OCI-M1 (cell line): ENCODE data around the gene VPS13D.
A peak's percentile ranks its signal among the peaks of the same experiment; 100 is the strongest.

ENCODE experiments used
- DNase-seq: peaks from one replicate; lab custom pipeline; 2025; lab: John Stamatoyannopoulos, UW

The VPS13D gene

DNA sequence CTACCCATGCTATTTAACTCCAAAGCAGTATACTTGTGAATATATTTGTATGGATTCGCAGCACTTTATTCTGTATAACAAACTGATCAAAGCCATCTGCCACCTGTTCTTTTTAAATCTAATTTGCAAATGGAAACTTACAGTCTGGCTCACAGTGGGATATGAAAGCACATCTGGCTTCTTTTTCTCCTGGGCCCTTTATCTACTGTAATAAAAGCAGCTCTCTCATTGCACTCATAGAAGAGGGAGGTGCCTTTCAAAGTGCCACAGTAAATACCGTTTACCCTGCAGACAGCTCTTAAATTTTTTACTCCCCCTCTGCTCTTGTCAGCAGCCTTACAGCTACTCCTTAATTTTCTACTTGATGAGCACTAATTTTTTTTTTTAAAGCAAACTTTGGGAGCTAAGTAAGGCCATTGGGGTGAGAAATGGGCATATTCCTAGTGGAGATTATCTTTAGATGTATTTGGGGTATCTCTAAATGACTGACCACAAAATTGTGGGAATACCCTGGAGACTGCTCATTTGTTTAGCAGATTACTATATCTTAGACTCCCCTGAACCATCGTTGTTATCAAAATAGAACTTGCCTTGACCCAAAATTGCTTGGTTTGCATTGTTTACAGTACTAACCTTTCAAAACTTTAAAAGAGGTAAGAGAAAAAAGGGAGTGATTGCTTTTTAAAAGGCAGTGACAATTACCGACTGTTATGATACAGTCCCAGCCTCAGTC is 110.1 kb downstream of the VPS13D start:
- DNase-seq = peak; percentile 22

DNA sequence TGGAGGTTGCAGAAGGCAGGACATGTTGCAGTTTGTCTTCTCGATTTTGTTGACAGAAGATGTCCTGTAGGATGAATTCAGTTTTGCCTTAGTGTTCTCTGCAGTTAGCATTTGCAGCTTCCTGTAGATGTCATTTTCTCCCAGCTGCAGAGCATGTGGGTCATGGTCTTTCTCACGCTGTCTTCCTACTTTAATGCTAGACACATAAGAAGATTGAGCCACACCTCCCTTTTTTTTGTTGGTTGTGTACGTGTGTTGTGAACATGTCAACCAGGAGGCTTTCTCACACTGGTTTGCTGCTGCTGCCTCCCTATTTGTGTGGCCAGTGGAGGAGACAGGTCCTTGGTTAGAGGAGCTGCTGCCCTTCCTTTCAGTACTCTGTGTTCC is 110.7 kb downstream of the VPS13D start:
- no peak for DNase-seq

GRCh38 chr1:12341667-12342066 is 111.8 kb downstream of the VPS13D start:
- no peak for DNase-seq

DNA sequence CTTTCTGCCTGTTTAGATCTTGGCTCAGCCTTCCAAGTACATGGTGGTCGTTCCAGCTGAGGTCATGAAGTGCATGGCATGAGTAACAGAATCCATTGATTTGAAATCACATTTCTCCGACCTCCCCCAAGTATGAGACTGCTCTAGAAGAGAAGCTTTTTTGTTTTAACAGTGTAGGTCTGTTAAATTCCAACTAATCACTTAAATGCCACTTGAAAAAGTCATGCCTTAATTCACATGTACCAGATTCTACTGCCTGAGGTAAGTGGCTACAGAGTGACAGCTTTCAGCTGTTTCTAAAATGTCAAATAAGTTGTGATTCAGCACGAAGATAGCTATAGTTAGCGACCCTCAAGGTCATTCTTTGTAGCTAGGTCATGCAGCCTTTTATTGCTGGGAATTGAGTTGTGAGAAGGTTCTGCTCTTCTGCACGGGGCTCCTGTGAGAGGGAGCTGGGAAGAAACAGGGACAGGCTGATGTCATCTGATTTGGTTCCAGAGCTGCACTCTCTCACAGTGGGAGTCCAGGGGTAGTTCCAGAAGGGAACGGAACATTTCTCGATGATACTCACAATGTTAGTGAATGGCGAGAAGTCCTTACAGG is 112.7 kb downstream of the VPS13D start:
- no peak for DNase-seq

GRCh38 chr1:12343823-12344487 is 114.1 kb downstream of the VPS13D start:
- DNase-seq = no peak

DNA sequence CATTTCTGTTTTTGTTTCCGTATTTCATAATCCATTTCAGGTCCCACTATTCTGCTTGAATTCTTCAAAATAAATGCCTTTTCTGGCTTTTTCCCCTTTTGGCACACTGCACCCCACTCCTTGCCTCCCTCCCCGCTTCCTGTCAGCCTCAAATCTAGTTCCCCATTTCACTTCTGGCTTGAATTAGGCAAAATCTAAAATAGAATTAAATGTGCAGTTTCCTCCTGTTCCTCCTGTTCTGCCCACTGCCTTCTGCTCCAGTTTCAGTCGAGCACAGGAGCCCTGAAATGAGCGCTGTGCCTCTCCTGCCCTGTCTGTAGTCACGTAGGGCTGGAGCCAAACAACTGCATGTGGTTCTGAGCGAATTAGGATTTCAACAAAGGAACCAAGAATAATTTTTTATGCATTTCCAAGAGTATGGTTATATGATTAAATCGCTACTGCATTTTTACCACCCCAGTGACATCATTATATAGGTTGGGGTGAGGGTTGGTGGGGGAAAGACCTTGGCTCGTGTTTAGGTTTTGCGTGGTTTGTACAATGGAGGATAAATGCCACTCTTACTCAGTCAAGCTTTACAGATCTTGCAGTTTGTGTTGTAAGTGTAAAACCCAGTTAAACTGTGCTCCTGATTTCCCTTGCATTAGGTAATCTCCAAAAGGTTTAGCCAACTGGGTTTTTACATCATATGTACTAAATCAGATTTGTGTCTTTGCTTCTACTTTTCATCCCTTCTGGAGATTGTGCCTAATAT is 114.9 kb downstream of the VPS13D start:
- peak; percentile 33 for DNase-seq

DNA sequence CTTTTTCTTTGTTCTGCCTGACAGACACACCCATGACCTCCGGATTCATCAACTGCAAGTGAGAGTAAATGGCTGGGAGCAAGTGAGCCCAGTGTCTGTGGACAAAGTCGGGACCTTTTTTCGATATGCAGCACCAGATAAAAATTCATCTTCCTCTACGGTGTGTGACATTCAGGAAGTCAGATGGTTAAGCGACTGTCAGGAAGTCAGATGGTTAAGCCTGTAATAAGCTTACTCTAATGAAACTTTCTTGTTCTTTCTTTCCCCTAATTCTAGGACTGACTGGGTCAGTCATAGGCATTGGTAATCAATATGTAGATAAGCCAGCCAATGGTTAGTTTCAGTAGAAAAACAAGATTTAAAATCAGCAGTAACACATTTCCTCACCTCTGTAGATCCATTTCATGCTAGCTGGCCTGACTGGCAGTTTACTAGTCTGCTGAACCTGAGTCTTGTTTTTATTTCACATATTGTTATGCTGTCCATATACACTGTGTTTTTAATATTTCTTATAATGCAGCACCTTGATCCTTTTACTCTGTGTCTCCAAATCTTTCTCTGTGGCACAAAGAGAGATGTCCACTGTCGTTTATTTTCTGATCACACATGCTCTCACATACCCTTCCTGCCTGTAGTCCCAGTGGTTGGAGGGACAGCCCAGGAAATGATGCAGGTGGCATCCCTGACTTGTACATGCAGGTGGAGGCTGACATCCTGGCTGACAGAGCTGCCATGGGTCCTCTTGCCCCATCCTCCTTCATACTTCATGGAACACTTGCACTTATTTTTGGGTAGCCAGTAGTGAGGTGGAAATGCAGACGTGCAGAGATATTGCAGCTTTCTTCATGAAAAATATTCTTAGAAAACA is 115.8 kb downstream of the VPS13D start:
- DNase-seq = no peak

DNA sequence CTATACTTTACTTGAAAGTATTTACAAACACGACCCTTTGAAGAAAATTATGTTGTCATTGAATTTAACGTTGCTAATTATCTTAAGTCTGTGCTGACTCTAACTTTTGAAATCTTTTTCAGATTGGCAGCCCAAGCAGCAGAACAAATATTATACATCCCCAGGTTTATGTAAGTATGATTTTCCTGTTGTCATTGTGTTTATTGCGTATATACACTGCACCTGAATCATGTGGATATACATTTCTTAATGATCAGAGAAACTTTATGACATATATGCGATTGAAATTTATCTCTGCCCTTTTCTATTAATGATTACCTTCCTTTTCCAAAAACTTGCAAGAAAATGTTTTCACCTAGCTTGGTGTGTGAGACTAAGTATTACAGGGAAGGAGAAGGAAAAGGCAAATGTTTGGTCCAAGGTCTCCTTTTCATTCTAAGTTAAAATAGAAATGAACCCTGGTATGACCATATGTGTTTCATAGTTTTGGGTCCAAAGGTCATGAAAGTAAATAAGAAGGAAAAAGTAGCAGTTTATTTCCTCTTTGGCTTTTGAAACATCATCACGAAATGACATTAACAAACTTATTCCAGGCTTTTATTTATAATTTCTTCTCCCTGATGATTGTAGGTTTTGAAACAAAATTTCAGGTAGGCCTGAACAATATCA is 116.8 kb downstream of the VPS13D start:
- no peak for DNase-seq

DNA sequence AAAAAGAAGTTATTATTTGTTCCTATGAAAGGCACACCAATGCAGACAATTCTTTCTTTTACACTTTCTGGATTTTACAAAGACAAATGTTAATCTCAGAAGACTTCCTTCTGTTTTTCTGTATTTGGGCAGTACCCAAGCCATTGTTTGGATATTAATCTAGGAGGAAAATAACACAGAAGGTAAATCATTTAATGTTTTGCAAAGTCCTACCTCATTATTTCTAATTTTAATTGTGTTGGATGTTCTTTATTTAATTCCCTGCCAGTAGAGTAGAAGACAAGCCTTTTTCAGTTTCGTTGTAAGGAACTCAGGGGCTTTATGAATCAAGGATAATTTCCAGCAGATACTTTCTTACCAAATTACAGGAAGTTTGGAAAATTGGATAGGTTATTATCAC is 118.3 kb downstream of the VPS13D start:
- no peak for DNase-seq

DNA sequence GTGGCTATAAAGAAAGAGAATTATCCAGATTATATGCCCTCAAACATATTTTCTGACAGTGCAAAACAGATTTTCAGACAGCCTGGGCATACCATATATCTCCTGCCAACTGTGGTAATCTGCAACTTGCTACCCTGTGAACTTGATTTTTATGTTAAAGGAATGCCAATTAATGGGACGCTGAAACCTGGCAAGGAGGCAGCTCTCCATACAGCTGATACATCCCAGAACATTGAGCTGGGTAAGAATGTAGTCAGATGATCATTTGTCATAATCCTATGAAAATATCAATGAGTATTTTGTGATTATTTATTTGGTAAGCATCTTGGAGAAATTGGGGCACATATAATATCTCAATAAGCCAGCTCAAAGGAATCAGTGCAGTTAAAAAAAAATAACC is 124.2 kb downstream of the VPS13D start:
- no peak for DNase-seq

DNA sequence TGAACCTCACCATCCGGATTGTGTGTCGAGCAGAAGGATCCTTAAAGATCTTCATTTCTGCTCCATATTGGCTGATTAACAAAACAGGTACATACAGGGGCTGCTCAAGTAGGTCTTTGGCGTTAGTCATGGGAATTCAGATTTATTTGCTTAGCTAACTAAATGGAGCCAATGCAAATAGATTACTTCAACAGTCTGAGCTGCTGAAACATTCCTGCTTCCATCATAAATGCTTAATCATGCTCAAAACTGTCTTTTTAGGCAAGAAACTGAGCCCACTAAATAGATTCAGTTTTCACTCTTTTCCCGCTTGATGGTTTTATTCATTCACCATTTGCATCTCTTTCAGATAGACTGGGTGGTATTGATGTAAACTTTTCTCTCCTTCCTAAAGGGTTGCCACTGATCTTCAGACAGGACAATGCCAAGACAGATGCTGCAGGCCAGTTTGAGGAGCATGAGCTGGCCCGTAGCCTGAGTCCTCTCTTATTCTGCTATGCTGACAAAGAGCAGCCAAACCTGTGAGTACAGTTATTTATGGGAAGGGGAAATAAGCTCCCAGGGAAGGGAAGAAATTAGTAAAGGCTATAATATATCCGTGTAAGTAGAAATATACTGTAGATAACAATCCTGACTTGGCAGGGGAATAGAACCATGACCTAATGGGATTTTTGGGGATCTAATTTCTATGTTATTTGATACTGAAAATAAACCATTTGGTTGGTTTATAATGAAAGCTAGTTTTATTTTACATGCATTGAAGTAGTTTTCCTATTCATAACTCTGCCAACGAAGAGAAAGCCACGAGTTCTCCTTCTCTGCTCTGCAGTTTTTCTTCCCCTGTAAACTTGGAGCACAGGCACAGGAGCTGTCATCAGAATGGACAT is 126.4 kb downstream of the VPS13D start:
- no peak for DNase-seq

- DNase-seq = no peak
Measured at GRCh38 chr1:12358499-12358898, 128.7 kb downstream of the VPS13D start.

DNA sequence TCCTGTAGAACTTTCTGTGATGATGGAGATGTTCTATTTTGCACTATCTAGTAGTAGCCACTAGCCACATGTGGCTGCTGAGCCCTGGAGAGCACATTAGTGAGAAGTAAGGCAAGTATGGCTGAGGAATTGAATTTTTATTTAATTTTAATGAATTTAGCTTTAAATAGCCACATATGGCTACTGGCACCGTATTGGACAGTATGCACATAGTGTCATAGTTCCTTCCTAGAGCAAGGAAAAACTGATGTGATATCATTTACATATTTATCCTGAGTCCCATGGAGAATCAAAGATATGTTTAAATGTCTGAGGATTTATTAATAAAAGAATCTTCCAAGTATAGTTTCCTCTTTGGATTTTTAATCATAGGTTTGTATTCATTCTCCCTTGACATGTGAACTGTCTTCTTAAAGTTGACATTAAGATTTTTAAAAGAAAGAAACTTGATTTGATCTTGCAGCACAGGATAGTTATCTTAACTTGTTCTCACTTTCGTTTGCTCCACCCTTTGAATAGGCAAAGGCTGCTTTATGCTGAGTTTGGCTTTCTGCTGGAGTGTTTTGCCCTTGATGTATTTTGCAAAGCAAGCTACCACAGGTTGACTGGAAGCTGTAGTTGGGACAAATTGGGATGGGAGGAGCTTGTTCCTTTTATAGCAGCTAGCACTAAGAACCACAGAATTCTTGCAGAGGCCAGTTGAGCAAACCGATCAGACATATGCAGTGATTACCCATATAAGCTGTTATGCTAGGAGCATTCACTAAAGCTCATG is 129.7 kb downstream of the VPS13D start:
- DNase-seq = no peak

DNA sequence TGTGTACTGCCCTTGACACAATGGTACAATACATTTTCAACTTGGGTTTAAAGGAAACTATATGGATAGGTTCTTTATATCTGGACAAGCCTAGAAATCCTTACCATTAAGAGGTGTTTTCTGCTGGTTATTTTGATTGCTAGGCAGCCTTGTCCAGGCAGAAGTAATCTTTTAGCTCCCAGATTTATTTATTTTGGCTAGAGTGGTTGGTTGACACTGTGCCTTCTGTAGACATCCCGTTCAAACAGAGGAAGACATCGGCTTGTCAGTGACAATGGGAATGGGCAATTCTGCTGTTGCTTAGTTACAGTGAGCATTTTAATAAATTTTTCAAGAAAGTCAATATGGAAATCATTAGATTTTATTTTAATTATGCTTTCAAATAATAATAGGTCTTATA is 138.8 kb downstream of the VPS13D start:
- DNase-seq = no peak

DNA sequence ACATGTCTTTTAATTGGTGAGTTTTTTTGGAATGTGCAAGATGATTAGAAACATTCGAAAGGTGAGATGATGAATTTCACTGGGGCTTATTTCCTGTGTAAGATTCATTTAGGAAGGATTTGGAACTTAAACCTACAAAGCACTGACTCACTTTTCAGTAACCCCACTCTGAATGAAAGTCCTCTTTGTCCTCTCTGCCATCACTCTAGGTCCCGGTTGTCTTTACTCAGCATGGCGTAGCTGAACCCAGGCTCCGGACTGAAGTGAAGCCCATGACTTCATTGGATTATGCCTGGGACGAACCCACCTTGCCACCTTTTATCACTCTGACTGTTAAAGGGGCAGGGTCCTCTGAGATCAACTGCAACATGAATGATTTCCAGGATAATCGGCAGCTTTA is 139.4 kb downstream of the VPS13D start:
- no peak for DNase-seq

- DNase-seq = no peak
Measured at GRCh38 chr1:12370333-12370975, 140.6 kb downstream of the VPS13D start.

DNA sequence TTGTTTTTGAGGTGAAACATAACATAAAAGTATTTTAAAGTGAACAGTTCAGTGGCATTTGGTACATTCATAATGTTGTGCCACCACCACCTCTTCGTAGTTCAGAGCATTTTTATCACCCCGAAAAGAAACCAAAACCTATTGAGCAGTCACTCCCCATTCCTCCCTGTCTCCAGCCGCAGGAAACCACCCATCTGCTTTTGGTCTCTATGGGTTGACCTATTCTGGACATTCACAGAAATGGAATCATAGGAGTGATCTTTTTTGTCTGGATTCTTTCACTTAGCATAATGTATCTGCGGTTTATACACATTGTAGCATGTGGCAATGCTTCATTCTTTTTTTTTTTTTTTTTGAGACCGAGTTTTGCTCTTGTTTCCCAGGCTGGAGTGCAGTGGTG is 141.2 kb downstream of the VPS13D start:
- DNase-seq = no peak

GRCh38 chr1:12372180-12372579 is 142.3 kb downstream of the VPS13D start:
- DNase-seq = no peak

- DNase-seq = no peak
Measured at GRCh38 chr1:12372761-12373160, 142.9 kb downstream of the VPS13D start.
